ENCODE measurements around the gene CCDC88C.

Gene CCDC88C

DNA sequence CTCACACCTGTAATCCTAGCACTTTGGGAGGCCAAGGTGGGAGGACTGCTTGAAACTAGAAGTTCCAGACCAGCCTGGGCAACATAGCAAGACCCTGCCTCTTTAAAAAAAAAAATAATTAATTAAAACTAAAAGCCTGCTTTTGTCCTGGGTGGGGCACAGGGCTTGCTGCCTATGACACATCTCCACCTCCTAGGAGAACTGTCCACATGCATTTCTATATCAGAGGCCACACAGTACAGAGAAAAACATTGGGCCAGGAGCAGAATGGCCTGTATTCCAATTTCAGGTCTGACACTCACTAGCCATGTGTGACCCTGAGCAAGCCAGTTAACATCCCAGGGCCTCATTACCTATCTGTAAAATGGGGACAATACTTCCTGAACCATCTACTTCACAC, 31.9 kb downstream of the CCDC88C start:
- Histone ChIP-seq H3K27me3 (ENCODE audit: insufficient read depth, low read length, poor library complexity) (no peaks in the 10 kb centered on the region), H3K27ac (ENCODE audit: low read length) (no peak overlapping the region), H3K4me1 (ENCODE audit: insufficient read depth, low read length) (peaks cover 6% of the 10 kb centered on the region), H4K20me1 (ENCODE audit: insufficient read depth, low read length) (peaks cover 91% of the 10 kb centered on the region), H3K36me3 (ENCODE audit: insufficient read depth, low read length) (peaks cover 9% of the 10 kb centered on the region; the same call in 1 of the 2 replicates), H3K9me3 (ENCODE audit: insufficient read depth, low read length, severe bottlenecking) (no peaks in the 10 kb centered on the region), H3K4me2 (ENCODE audit: insufficient read depth, low read length) (no peak overlapping the region), H3K9ac (ENCODE audit: low read depth, low read length) (no peak overlapping the region), H3K4me3 (ENCODE audit: low read depth in 1 of 2, low read length in 2 of 2) (no peak overlapping the region), H2AFZ (ENCODE audit: low read depth, low read length) (no peak overlapping the region), H3K79me2 (ENCODE audit: insufficient read depth, low read length) (peaks cover 95% of the 10 kb centered on the region)
- TF ChIP-seq, protein P1, sequence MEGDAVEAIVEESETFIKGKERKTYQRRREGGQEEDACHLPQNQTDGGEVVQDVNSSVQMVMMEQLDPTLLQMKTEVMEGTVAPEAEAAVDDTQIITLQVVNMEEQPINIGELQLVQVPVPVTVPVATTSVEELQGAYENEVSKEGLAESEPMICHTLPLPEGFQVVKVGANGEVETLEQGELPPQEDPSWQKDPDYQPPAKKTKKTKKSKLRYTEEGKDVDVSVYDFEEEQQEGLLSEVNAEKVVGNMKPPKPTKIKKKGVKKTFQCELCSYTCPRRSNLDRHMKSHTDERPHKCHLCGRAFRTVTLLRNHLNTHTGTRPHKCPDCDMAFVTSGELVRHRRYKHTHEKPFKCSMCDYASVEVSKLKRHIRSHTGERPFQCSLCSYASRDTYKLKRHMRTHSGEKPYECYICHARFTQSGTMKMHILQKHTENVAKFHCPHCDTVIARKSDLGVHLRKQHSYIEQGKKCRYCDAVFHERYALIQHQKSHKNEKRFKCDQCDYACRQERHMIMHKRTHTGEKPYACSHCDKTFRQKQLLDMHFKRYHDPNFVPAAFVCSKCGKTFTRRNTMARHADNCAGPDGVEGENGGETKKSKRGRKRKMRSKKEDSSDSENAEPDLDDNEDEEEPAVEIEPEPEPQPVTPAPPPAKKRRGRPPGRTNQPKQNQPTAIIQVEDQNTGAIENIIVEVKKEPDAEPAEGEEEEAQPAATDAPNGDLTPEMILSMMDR (IDR thresholded peaks at IDR 0.05; ENCODE audit: borderline replicate concordance, extremely low read depth, low read length, poor library complexity, severe bottlenecking), result no peak
- no peak for TF ChIP-seq EZH2 (IDR thresholded peaks at IDR 0.05; ENCODE audit: borderline replicate concordance, low read depth, low read length, severe bottlenecking)
- DNase-seq (no peak), ATAC-seq (ENCODE audit: insufficient read depth, low read depth) (no peak)

DNA sequence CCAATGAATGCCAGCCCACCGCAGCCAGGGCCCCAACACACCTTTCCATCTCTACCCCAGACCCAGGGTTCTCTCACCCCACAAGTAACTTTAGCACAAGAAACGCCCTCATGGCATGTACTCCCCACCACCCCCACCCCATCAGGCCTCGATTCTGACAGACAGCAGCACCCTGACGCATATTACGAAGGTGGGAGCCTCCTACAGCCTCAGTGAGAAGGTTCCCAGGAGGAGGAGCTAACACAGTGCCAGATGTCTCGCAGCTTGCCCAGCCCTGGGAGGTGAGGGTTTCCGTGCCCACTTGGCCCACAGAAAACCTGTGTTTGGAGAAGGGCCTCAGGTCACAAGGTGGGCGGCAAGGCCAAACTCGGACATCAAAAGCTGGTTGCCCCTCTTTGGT, 32.4 kb downstream of the CCDC88C start:
- no peak overlapping the region for H3K4me3 ChIP-seq (ENCODE audit: low read depth in 1 of 2, low read length in 2 of 2)
- H4K20me1 ChIP-seq (ENCODE audit: insufficient read depth, low read length), result peaks cover 91% of the 10 kb centered on the region
- H3K9ac ChIP-seq (ENCODE audit: low read depth, low read length), result no peak overlapping the region
- 0 out of 2 replicates have a peak overlapping the region, but pooled peaks have one; percentile 15 for H3K27ac ChIP-seq (ENCODE audit: low read length)
- no peak overlapping the region for H2AFZ ChIP-seq (ENCODE audit: low read depth, low read length)
- ATAC-seq (ENCODE audit: insufficient read depth, low read depth) (no peak), DNase-seq (no peak)
- peaks cover 6% of the 10 kb centered on the region for H3K4me1 ChIP-seq (ENCODE audit: insufficient read depth, low read length)
- H3K79me2 ChIP-seq (ENCODE audit: insufficient read depth, low read length), result peaks cover 95% of the 10 kb centered on the region
- H3K9me3 ChIP-seq (ENCODE audit: insufficient read depth, low read length, severe bottlenecking), result no peaks in the 10 kb centered on the region
- TF ChIP-seq, protein P1 (IDR thresholded peaks at IDR 0.05; ENCODE audit: borderline replicate concordance, extremely low read depth, low read length, poor library complexity, severe bottlenecking), result no peak
- no peak for TF ChIP-seq EZH2 (IDR thresholded peaks at IDR 0.05; ENCODE audit: borderline replicate concordance, low read depth, low read length, severe bottlenecking)
- no peak overlapping the region for H3K4me2 ChIP-seq (ENCODE audit: insufficient read depth, low read length)
- peaks cover 9% of the 10 kb centered on the region; the same call in 1 of the 2 replicates for H3K36me3 ChIP-seq (ENCODE audit: insufficient read depth, low read length)
- H3K27me3 ChIP-seq (ENCODE audit: insufficient read depth, low read length, poor library complexity), result no peaks in the 10 kb centered on the region

DNA sequence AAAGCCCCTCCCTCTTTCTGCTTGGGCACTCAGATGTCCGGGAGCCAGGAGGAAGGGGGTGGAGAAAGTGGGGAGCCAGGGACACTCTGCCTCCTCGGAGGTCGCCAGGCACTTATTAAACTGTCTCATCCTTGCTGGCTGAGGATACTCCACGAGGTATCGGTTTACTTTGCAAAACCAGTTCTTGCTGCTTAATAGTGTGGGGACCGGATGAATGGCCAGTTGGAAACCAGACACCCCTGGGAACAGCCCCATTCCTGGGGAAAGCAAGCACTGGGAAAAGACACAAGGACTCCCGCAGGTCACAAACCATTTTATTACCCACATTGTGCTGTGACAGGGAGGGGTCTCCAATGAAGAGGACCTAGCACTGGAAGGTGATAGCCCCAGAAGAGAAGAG, 34.2 kb downstream of the CCDC88C start:
- peaks cover 22% of the 10 kb centered on the region for H3K36me3 ChIP-seq (ENCODE audit: insufficient read depth, low read length)
- no peak overlapping the region for H3K4me2 ChIP-seq (ENCODE audit: insufficient read depth, low read length)
- no peaks in the 10 kb centered on the region for H3K27me3 ChIP-seq (ENCODE audit: insufficient read depth, low read length, poor library complexity)
- H3K79me2 ChIP-seq (ENCODE audit: insufficient read depth, low read length), result peaks cover 98% of the 10 kb centered on the region
- no peak for TF ChIP-seq EZH2 (IDR thresholded peaks at IDR 0.05; ENCODE audit: borderline replicate concordance, low read depth, low read length, severe bottlenecking)
- TF ChIP-seq, protein P1 (IDR thresholded peaks at IDR 0.05; ENCODE audit: borderline replicate concordance, extremely low read depth, low read length, poor library complexity, severe bottlenecking), result no peak
- ATAC-seq (ENCODE audit: insufficient read depth, low read depth) (no peak), DNase-seq (no peak)
- H3K4me1 ChIP-seq (ENCODE audit: insufficient read depth, low read length), result peaks cover 12% of the 10 kb centered on the region
- peaks cover 95% of the 10 kb centered on the region for H4K20me1 ChIP-seq (ENCODE audit: insufficient read depth, low read length)
- no peak overlapping the region for H3K27ac ChIP-seq (ENCODE audit: low read length)
- no peak overlapping the region for H3K9ac ChIP-seq (ENCODE audit: low read depth, low read length)
- no peak overlapping the region for H3K4me3 ChIP-seq (ENCODE audit: low read depth in 1 of 2, low read length in 2 of 2)
- H3K9me3 ChIP-seq (ENCODE audit: insufficient read depth, low read length, severe bottlenecking), result no peaks in the 10 kb centered on the region
- H2AFZ ChIP-seq (ENCODE audit: low read depth, low read length), result no peak overlapping the region

Measured in DND-41 (cell line).